ENCODE measurements around the gene AMPD3. TPM values are rescaled to one million over a fixed set of nuclear protein-coding genes. Genes with fewer than 3 reads are reported as not detected.

Gene AMPD3
- total RNA-seq, 1 donor from 2014 or later: 3.4 TPM

- H3K27me3 ChIP-seq (ENCODE audit: low read depth): no peaks in the 10 kb centered on the region
- intact Hi-C loops (cut with micrococcal nuclease): no loop called here
- DNase-seq: no peak
- no peak overlapping the region for H3K27ac ChIP-seq (replicated peaks)
- no peaks in the 10 kb centered on the region for H3K4me1 ChIP-seq
- H3K36me3 ChIP-seq: peaks cover 8% of the 10 kb centered on the region
- TF ChIP-seq, protein P1, sequence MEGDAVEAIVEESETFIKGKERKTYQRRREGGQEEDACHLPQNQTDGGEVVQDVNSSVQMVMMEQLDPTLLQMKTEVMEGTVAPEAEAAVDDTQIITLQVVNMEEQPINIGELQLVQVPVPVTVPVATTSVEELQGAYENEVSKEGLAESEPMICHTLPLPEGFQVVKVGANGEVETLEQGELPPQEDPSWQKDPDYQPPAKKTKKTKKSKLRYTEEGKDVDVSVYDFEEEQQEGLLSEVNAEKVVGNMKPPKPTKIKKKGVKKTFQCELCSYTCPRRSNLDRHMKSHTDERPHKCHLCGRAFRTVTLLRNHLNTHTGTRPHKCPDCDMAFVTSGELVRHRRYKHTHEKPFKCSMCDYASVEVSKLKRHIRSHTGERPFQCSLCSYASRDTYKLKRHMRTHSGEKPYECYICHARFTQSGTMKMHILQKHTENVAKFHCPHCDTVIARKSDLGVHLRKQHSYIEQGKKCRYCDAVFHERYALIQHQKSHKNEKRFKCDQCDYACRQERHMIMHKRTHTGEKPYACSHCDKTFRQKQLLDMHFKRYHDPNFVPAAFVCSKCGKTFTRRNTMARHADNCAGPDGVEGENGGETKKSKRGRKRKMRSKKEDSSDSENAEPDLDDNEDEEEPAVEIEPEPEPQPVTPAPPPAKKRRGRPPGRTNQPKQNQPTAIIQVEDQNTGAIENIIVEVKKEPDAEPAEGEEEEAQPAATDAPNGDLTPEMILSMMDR (IDR thresholded peaks at IDR 0.05; ENCODE audit: borderline replicate concordance): no peak
- no peaks in the 10 kb centered on the region for H3K9me3 ChIP-seq (replicated peaks)
- no peak overlapping the region for H3K4me3 ChIP-seq
These were observed 45.0 kb downstream of the AMPD3 start for GRCh38 chr11:10499874-10500601.

- intact Hi-C loops (cut with micrococcal nuclease): no loop called here
- TF ChIP-seq, protein P1 (IDR thresholded peaks at IDR 0.05; ENCODE audit: borderline replicate concordance): no peak
- Histone ChIP-seq H3K27ac (replicated peaks) (no peak overlapping the region), H3K27me3 (ENCODE audit: low read depth) (no peaks in the 10 kb centered on the region), H3K4me1 (no peaks in the 10 kb centered on the region), H3K4me3 (no peak overlapping the region), H3K9me3 (replicated peaks) (no peaks in the 10 kb centered on the region), H3K36me3 (peaks cover 8% of the 10 kb centered on the region)
- no peak for DNase-seq
These were observed 46.0 kb downstream of the AMPD3 start for GRCh38 chr11:10500757-10501684.

- no peaks in the 10 kb centered on the region for H3K4me1 ChIP-seq
- H3K27ac ChIP-seq (replicated peaks): no peak overlapping the region
- TF ChIP-seq, protein P1 (IDR thresholded peaks at IDR 0.05; ENCODE audit: borderline replicate concordance): no peak
- intact Hi-C loops (cut with micrococcal nuclease): no loop called here
- H3K9me3 ChIP-seq (replicated peaks): no peaks in the 10 kb centered on the region
- no peaks in the 10 kb centered on the region for H3K27me3 ChIP-seq (ENCODE audit: low read depth)
- H3K4me3 ChIP-seq: no peak overlapping the region
- peaks cover 8% of the 10 kb centered on the region for H3K36me3 ChIP-seq
- DNase-seq: no peak
These were observed 47.1 kb downstream of the AMPD3 start for GRCh38 chr11:10502065-10502680.

DNA sequence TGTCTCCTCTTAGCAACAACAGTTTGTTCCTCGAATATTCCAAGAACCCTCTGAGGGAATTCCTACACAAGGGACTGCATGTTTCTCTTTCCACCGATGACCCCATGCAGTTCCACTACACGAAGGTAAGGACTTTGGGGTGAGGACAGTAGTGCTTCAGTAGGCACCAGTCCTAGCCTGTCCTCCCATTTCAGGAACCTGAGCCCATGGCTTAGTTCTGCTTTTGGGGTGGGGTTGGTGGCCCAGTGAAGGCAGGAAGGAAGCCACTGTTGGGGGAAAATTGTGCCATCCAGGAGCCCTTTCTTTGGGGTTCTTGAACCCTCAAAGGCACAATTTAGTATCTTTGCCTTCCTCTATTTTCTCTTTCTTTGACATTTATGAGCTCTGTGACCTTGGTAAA lies 47.7 kb downstream of the AMPD3 start:
- no peak for DNase-seq
- H3K9me3 ChIP-seq (replicated peaks): no peaks in the 10 kb centered on the region
- TF ChIP-seq, protein P1 (IDR thresholded peaks at IDR 0.05; ENCODE audit: borderline replicate concordance): no peak
- intact Hi-C loops (cut with micrococcal nuclease): no loop called here
- no peak overlapping the region for H3K4me3 ChIP-seq
- H3K4me1 ChIP-seq: no peaks in the 10 kb centered on the region
- H3K27ac ChIP-seq (replicated peaks): no peak overlapping the region
- peaks cover 8% of the 10 kb centered on the region for H3K36me3 ChIP-seq
- no peaks in the 10 kb centered on the region for H3K27me3 ChIP-seq (ENCODE audit: low read depth)

GRCh38 chr11:10503221-10503620 lies 48.2 kb downstream of the AMPD3 start:
- Histone ChIP-seq H3K36me3 (peaks cover 8% of the 10 kb centered on the region), H3K4me3 (no peak overlapping the region), H3K9me3 (replicated peaks) (no peaks in the 10 kb centered on the region), H3K27ac (replicated peaks) (no peak overlapping the region), H3K27me3 (ENCODE audit: low read depth) (no peaks in the 10 kb centered on the region), H3K4me1 (no peaks in the 10 kb centered on the region)
- no peak for DNase-seq
- intact Hi-C loops (cut with micrococcal nuclease): no loop called here
- TF ChIP-seq, protein P1 (IDR thresholded peaks at IDR 0.05; ENCODE audit: borderline replicate concordance): no peak

All from left ventricle myocardium inferior (tissue), 1 donor.